HEK293T (cell line): ENCODE measurements around the gene NPC1L1.
"Not testable (repeated sequence)": the region's sequence is repeated elsewhere in the genome, so short reads cannot be mapped to it uniquely, and the experiment has no call there.

Source experiments
- CTCF ChIA-PET: fragments of 350-600 bp; formaldehyde crosslinking; extraction: SDS; loops from one replicate; lab custom pipeline; 2021; ENCODE audit warnings: antibody characterized with exemption, inconsistent platforms; lab: Yijun Ruan, JAX
- POLR2A ChIA-PET: fragments of 350-600 bp; formaldehyde crosslinking; extraction: SDS; loops from one replicate; lab custom pipeline; 2020; ENCODE audit warnings: antibody characterized with exemption, inconsistent platforms; lab: Yijun Ruan, JAX
- DNase-seq: peaks from one replicate; pipeline ENCODE4 v3.0.0; 2012; ENCODE audit warnings: mixed read lengths; ENCODE audit errors: extremely low spot score
- ARNT ChIP-seq: fragments of 450-650 bp; IDR thresholded peaks from 2 replicates; pipeline ENCODE4 v1.6.1; 2017; ENCODE audit warnings: mild to moderate bottlenecking
- BHLHE40 ChIP-seq: fragments of 450-650 bp; IDR thresholded peaks from 2 replicates; pipeline ENCODE4 v1.6.1; 2016; ENCODE audit warnings: mild to moderate bottlenecking, moderate library complexity, borderline replicate concordance
- CTBP1 ChIP-seq: fragments of 450-650 bp; IDR thresholded peaks from 2 replicates; pipeline ENCODE4 v1.6.1; 2016; ENCODE audit warnings: borderline replicate concordance
- ELF4 ChIP-seq: fragments of 450-650 bp; IDR thresholded peaks from 2 replicates; pipeline ENCODE4 v1.6.1; 2017; ENCODE audit warnings: antibody characterized with exemption
- FOXA1 ChIP-seq: fragments of 450-650 bp; IDR thresholded peaks from 2 replicates; pipeline ENCODE4 v1.6.1; 2016; ENCODE audit warnings: mild to moderate bottlenecking
- FOXK2 ChIP-seq: fragments of 450-650 bp; IDR thresholded peaks from 2 replicates; pipeline ENCODE4 v1.6.1; 2016; ENCODE audit warnings: mild to moderate bottlenecking
- FOXM1 ChIP-seq: fragments of 450-650 bp; IDR thresholded peaks from 2 replicates; pipeline ENCODE4 v1.6.1; 2017; ENCODE audit warnings: mild to moderate bottlenecking, borderline replicate concordance
- L3MBTL2 ChIP-seq: fragments of 450-650 bp; conservative IDR thresholded peaks from 2 replicates; pipeline ENCODE4 v1.6.1; 2016; ENCODE audit warnings: mild to moderate bottlenecking
- LEF1 ChIP-seq: fragments of 450-650 bp; IDR thresholded peaks from 2 replicates; pipeline ENCODE4 v1.6.1; 2017; ENCODE audit warnings: mild to moderate bottlenecking, borderline replicate concordance
- NFRKB ChIP-seq: fragments of 450-650 bp; IDR thresholded peaks from 2 replicates; pipeline ENCODE4 v1.6.1; 2016; ENCODE audit warnings: mild to moderate bottlenecking, moderate library complexity
- SP1 ChIP-seq: fragments of 450-650 bp; IDR thresholded peaks from 2 replicates; pipeline ENCODE4 v1.6.1; 2017
- SUZ12 ChIP-seq: fragments of 450-650 bp; IDR thresholded peaks from 2 replicates; pipeline ENCODE4 v1.6.1; 2016; ENCODE audit warnings: mild to moderate bottlenecking
- TARDBP ChIP-seq: fragments of 450-650 bp; IDR thresholded peaks from 2 replicates; pipeline ENCODE4 v1.6.1; 2016
- ZNF384 ChIP-seq: fragments of 450-650 bp; IDR thresholded peaks from 2 replicates; pipeline ENCODE4 v1.6.1; 2016
- TF ChIP-seq, protein P1 (sequence below): fragments of 450-650 bp; IDR thresholded peaks from 2 replicates; pipeline ENCODE4 v1.6.1; 2016

Gene NPC1L1

DNA sequence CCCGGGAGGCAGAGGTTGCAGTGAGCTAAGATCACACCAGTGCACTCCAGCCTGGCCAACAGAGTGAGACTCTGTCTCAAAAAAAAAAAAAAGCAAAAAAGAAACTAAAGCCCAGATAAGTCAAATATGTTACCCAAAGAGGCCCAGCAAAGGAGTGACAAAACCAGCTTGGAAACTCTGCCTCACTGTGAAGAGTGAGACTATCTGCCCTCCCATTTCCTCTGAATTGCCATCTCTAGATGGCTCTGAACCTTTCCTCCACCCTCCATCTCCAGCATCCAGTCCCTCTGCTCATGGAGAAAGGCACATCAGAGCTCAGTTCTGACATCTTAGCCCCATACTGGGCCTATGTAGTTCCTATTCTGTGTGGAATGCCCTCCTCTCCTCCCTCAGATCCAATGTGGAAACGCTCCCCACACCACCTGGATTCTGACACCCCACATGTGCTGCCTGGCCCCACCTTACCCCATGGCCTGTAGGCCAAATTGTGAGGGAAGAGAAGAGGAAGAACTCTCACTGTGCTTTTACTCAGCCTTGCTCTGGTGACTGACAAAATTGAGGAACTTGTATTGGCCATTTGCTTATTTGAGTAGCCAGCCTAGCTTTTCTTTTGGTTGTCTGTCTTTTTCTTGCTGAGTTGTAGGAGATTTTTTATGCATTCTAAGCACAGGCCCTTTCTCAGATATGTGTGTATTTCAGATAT lies 32.7 kb downstream of the NPC1L1 start:
- DNase-seq, result no peak
- ChIA-PET POLR2A (no interaction called here), CTCF (no interaction called here)
- TF ChIP-seq L3MBTL2 (no peak), BHLHE40 (no peak), LEF1 (no peak), NFRKB (no peak), ARNT (no peak), CTBP1 (no peak), FOXA1 (no peak), FOXK2 (no peak), ZNF384 (no peak)
- TF ChIP-seq, protein P1, sequence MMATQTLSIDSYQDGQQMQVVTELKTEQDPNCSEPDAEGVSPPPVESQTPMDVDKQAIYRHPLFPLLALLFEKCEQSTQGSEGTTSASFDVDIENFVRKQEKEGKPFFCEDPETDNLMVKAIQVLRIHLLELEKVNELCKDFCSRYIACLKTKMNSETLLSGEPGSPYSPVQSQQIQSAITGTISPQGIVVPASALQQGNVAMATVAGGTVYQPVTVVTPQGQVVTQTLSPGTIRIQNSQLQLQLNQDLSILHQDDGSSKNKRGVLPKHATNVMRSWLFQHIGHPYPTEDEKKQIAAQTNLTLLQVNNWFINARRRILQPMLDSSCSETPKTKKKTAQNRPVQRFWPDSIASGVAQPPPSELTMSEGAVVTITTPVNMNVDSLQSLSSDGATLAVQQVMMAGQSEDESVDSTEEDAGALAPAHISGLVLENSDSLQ, result no peak

DNA sequence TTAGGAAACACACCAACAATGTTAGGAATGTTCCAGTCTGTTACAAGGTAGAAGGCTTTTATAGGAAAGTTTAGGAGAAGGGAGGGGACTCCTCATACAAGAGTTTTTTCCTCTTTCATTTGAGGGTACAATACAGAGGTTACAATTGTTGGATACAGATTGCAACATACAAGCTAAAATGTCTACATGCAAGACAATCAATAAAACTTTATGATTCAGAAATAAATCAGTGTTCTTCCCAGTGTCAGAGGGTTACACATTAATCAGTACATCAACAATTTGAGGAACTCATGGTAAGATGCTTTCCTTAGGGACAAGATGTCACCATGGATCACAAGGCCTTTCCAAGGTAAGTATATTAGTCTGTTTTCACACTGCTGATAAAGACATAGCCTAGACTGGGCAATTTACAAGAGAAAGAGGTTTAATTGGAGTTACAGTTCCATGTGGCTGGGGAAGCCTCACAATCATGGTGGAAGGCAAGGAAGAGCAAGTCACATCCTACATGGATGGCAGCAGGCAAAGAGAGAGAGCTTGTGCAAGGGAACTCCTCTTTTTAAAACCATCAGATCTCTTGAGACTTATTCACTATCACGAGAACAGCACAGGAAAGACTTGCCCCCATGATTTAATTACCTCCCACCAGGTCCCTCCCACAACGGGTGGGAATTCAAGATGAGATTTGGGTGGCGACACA lies 34.4 kb downstream of the NPC1L1 start:
- CTCF ChIA-PET, POLR2A ChIA-PET: not testable (repeated sequence)

DNA sequence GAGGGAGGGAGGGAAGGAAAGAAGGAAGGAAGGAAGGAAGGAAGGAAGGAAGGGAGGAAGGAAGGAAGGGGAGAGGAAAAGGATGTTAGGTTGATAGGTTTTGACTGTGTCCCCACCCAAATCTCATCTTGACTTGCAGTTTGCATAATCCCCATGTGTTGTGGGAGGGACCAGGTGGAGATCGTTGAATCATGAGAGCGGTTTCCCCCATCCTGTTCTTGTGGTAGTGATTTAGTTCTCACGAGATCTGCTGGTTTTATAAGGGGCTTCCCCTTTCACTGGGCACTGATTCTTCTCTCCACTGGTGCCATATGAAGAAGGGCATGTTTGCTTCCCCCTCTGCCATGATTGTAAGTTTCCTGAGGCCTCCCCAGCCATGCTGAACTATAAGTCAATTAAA lies 35.5 kb downstream of the NPC1L1 start:
- CTCF ChIA-PET, result no interaction called here
- TF ChIP-seq LEF1 (no peak), TARDBP (no peak), BHLHE40 (no peak), NFRKB (no peak), SUZ12 (no peak), FOXA1 (no peak), ELF4 (no peak), FOXM1 (no peak), SP1 (no peak)
- TF ChIP-seq, protein P1, result no peak
- no peak for DNase-seq
- POLR2A ChIA-PET, result no interaction called here

More for the DNA sequence above, 34.4 kb downstream of the NPC1L1 start:
- not testable (repeated sequence) for DNase-seq

DNA sequence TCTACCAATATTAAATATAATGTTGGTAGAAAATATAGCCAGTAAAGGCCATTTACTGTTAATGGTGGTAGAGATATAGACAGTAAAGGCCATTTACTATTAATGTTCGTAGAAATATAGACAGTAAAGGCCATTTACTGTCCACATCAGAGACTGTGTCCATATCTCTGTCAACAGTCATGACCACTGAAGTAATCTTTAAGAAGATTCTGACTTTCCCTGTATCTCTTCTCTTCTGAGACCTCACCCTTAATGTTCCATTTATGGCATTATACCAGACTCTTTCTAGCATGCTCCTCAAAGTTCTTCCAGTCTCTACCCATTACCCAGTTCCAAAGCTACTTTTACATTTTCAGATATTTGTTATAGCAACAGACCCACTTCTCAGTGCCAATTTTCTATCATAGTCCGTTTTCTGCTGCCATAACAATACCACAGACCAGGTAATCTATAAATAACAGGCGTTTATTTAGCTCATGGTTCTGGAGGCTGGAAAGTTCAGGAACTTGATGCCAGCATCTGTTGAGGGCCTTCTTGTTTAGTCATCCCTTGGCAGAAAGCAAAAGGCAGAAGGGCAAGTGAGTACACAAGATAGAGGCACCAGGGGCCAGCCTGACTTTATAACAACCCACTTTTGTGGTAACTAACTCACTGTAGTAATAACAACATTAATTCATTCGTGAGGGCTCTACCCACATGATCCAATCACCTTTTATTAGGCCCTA lies 42.7 kb downstream of the NPC1L1 start:
- POLR2A ChIA-PET, result interaction anchor here (1.0 kb wide), 1 partner anchor 9 kb away, joined by 3 read pairs; no protein-coding TSS in a partner anchor

DNA sequence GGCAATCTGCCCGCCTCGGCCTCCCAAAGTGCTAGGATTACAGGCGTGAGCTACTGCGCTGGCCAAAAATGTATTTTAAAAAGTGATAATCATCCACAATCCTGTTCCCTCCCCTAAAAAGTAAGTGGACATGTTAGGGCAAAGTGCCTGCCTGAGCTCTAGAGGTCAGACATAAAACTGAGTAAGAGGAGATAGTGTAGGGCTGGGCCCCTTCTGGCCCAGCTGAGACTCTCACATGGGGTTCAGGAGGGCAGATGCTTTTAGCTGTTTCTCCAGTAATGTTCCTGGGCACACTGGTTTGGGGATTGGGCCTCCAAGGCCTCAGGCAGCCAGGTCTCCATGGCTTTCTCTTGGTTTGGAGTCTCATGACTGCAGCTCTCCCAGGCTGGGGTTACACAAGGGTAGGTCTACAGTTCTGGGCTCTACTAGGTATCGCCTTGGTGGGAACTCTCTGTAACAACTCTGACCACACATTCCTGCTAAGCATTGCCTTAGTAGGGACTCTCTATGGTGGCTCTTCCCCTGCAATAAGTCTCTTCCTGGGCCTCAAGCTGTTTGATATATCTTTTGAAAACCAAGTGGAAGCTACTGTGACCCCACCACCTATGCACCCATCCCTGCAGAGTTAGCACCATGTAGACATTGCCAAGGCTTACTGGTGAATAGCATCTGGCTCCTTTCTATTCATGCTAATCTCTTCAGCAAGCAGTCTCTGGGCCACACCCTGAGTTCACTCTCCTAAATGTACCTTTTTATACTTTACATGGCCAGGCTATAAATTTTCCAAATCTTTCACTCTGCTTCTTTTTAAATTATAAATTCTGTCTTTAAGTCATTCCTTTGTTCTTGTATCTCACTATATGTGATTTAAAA lies 43.7 kb downstream of the NPC1L1 start:
- CTCF ChIA-PET, result no interaction called here
- no peak for DNase-seq
- POLR2A ChIA-PET, result no interaction called here
- no peak for TF ChIP-seq LEF1
- TF ChIP-seq FOXA1, result no peak
- TF ChIP-seq, protein P1, result no peak
- no peak for TF ChIP-seq BHLHE40

More for the DNA sequence above, 42.7 kb downstream of the NPC1L1 start:
- CTCF ChIA-PET, result no interaction called here
- DNase-seq, result no peak
- TF ChIP-seq FOXK2 (no peak), L3MBTL2 (no peak), FOXA1 (no peak), FOXM1 (no peak), SP1 (no peak), LEF1 (no peak), SUZ12 (no peak), ZNF384 (no peak)
- TF ChIP-seq, protein P1, result no peak
